Spleen (tissue), 11 donors: ENCODE data around the gene HSD17B4. TPM values are rescaled to one million over a fixed set of nuclear protein-coding genes. Genes with fewer than 3 reads are reported as not detected.
A peak's percentile ranks its signal among the peaks of the same experiment; 100 is the strongest.

Experiments
- DNase-seq: peaks from one replicate; pipeline ENCODE4 v3.0.0-alpha.2; 2020
- H3K27ac ChIP-seq, 8 donors: fragments of 200-600 bp; sonication (generic) in 7 of 8; 1 replicate in 4 of 8; 2 replicates in 4 of 8; pipeline versions ENCODE4 v1.5.0 to v1.8.0; 2016 to 2021; ENCODE audit warnings: inconsistent platforms in 4 of 8, mild to moderate bottlenecking in 4 of 8, moderate library complexity in 1 of 8
- H3K27me3 ChIP-seq, 7 donors: fragments of 200-600 bp; sonication (generic) in 6 of 7; replicated peaks in 1 of 7; 1 replicate in 4 of 7; 2 replicates in 3 of 7; pipeline versions ENCODE4 v1.5.0 to v1.8.0; 2016 to 2021; ENCODE audit warnings: inconsistent platforms in 3 of 7, mild to moderate bottlenecking in 1 of 7
- H3K36me3 ChIP-seq, 6 donors: fragments of 200-600 bp; sonication (generic) in 5 of 6; 1 replicate in 4 of 6; 2 replicates in 2 of 6; pipeline versions ENCODE4 v1.5.0 to v1.8.0; 2016 to 2021; ENCODE audit warnings: inconsistent platforms in 2 of 6
- H3K4me1 ChIP-seq, 6 donors: fragments of 200-600 bp; sonication (generic) in 5 of 6; 1 replicate in 3 of 6; 2 replicates in 3 of 6; pipeline versions ENCODE4 v1.5.0 to v1.8.0; 2016 to 2021; ENCODE audit warnings: inconsistent platforms in 3 of 6
- H3K4me3 ChIP-seq, 8 donors: fragments of 200-600 bp; sonication (generic) in 7 of 8; 1 replicate in 4 of 8; 2 replicates in 4 of 8; pipeline versions ENCODE4 v1.5.0 to v1.8.0; 2016 to 2021; ENCODE audit warnings: inconsistent platforms in 4 of 8, mild to moderate bottlenecking in 4 of 8, moderate library complexity in 2 of 8
- H3K9me3 ChIP-seq, 8 donors: fragments of 200-600 bp; sonication (generic) in 7 of 8; 1 replicate in 4 of 8; 2 replicates in 4 of 8; pipeline versions ENCODE4 v1.5.0 to v1.8.0; 2016 to 2021; ENCODE audit warnings: inconsistent platforms in 4 of 8
- POLR2A ChIP-seq, 3 donors: fragments of 450-650 bp; IDR thresholded peaks; one replicate each; pipeline ENCODE4 v1.5.1; 2017; ENCODE audit warnings: antibody characterized with exemption in 3 of 3, mild to moderate bottlenecking in 1 of 3
- POLR2AphosphoS5 ChIP-seq, 3 donors: sonication (generic); formaldehyde crosslinking; IDR thresholded peaks; one replicate each; pipeline ENCODE4 v1.5.1; 2017; ENCODE audit warnings: antibody characterized with exemption in 3 of 3
- WGBS, 5 donors: extraction: QIAGEN DNeasy Blood & Tissue Kit in 3 of 5; methylation state at CpG; one replicate each; pipeline versions ENCODE4 v1.1.5 to v1.1.7; 2013 to 2018; 5-methylcytosine and 5-hydroxymethylcytosine counted together
- intact Hi-C: fragments of 100-400 bp; cut with DNase I; formaldehyde crosslinking; loops from one replicate; pipeline ENCODE4 v1.15.0; 2023; ENCODE audit warnings: low total_unique reads
- polyA plus RNA-seq, 3 donors: library from polyadenylated mRNA; stranded (reverse); fragments of 200-250 nt; gene quantifications; one replicate each; pipeline ENCODE4 v1.2.1, GENCODE V29; 2013
- total RNA-seq, 7 donors: library from RNA; depleted of rRNA in 3 of 7; stranded (reverse); fragments of >200 nt in 3 of 7; fragmentation: NEBNext Ultra II Directional in 4 of 7; extraction: Animal tissue kit (Norgen Biotek cat#: 25700) in 4 of 7; gene quantifications; one replicate each; pipeline versions ENCODE4 v1.1.0 to v1.2.1, GENCODE V29; 2016 to 2021
- TF ChIP-seq, protein P1 (sequence below), 11 experiments: fragments of 200-600 bp in 7 of 11; fragments of 450-650 bp in 4 of 11; sonication (generic) in 4 of 11; IDR thresholded peaks in 8 of 11; conservative IDR thresholded peaks in 3 of 11; 1 replicate in 7 of 11; 2 replicates in 4 of 11; pipeline versions ENCODE4 v1.4.0 to v1.8.0; 2016 to 2021; ENCODE audit warnings: antibody characterized with exemption in 11 of 11, inconsistent platforms in 4 of 11, mild to moderate bottlenecking in 1 of 11
- donor health status: healthy with polysubstance abuse.
- donor health status: DM: no; HTN: no; CAD: no; lungs with moderate emphysema.
- donor health status: DM: no; HTN: no; CAD: no.
- donor health status: Bipolar disorder and iron deficiency.
- donor health status: healthy.
- donor health status: DM: no; HTN: no; CAD: no.
- donor health status: DM: yes; HTN: yes; CAD: no.

HSD17B4 gene
- total and polyA plus RNA-seq, 10 donors = 134 to 193 (median 157) TPM

DNA sequence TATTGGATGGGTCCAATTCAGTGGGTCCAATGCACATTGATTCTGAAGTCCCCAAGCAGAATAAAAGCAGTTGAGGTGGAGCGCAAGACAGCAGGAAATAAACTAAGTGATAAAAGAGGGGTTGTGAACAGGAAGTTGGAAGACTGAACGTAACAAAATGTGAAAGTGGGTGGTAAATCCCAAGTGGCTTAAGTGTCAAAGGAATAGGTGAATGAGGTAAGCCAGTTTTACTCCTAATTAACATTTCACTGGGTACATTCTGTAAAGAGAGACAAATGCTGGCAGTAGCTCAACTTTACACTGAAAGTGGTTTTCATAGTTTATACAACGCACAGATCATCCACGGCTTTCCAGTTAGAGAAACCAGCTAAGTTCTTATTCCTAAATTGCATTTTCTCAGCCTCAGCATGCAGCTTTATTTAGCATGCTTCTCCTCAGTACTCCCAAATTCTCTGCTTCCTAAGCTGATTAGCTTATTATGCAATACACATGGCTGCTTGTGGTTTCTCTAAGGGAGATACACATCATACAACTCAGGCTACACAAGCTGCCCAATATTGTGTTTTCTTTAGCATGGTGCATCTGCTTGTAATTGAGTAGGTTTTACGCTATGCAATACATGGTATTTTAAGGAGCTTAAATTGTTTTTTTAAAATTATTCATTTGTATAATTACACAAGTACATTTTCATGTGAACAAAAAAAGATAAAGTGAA, 34.2 kb upstream of the HSD17B4 start:
- H3K27me3 ChIP-seq = no peaks in the 10 kb centered on the region
- H3K4me3 ChIP-seq = no peak overlapping the region
- H3K4me1 ChIP-seq = peaks cover 8 to 63% (median 27%) of the 10 kb centered on the region in 6 donors
- peak overlapping the region in 7 of 8 donors; percentile 10 to 85 (median 61) for H3K27ac ChIP-seq
- no peaks in the 10 kb centered on the region for H3K36me3 ChIP-seq
- intact Hi-C loops = loop anchor here (10.0 kb wide), 1 partner anchor 433 kb away; the partner anchor contains the start of gene DTWD2
- no peak for DNase-seq
- H3K9me3 ChIP-seq = no peaks in the 10 kb centered on the region
- 48 to 56% (median 55%) methylated on average over 5 of the region's 5 CpGs for WGBS, 5 donors
- TF ChIP-seq, protein P1, sequence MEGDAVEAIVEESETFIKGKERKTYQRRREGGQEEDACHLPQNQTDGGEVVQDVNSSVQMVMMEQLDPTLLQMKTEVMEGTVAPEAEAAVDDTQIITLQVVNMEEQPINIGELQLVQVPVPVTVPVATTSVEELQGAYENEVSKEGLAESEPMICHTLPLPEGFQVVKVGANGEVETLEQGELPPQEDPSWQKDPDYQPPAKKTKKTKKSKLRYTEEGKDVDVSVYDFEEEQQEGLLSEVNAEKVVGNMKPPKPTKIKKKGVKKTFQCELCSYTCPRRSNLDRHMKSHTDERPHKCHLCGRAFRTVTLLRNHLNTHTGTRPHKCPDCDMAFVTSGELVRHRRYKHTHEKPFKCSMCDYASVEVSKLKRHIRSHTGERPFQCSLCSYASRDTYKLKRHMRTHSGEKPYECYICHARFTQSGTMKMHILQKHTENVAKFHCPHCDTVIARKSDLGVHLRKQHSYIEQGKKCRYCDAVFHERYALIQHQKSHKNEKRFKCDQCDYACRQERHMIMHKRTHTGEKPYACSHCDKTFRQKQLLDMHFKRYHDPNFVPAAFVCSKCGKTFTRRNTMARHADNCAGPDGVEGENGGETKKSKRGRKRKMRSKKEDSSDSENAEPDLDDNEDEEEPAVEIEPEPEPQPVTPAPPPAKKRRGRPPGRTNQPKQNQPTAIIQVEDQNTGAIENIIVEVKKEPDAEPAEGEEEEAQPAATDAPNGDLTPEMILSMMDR (IDR thresholded peaks at IDR 0.05 in 8 of 11, conservative IDR thresholded peaks at IDR 0.05 in 3 of 11) = no peak
- TF ChIP-seq POLR2A (IDR thresholded peaks at IDR 0.05) (no peak), POLR2AphosphoS5 (IDR thresholded peaks at IDR 0.05) (no peak)

DNA sequence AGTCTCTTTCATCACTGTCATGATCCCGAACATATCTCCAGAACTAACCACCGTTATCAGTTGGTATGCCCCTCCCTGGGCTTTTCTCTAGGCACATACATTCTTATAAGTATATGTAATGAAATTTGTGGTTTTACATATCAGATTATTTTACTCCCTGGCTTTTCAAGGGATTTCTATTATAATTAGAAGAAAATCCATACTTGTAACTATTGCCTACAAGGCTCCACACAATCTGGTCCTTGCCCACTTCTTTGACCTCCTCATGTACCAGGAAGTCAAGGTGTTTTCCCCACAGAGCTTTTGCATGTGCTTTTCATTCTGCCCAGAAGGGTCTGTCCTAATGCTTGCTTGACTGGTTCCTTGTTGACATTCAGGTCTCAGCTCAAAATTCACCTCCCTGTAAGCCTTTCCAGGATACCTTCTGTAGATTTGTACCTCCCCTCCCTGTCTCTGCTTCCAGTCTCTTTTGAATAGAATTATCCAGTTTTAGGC, 33.6 kb upstream of the HSD17B4 start:
- intact Hi-C loops = loop anchor here (10.0 kb wide), 1 partner anchor 434 kb away; the partner anchor contains the start of gene DTWD2
- Histone ChIP-seq H3K4me1 (peaks cover 8 to 57% (median 27%) of the 10 kb centered on the region in 6 donors), H3K4me3 (no peak overlapping the region), H3K36me3 (no peaks in the 10 kb centered on the region), H3K9me3 (no peaks in the 10 kb centered on the region), H3K27me3 (no peaks in the 10 kb centered on the region), H3K27ac (peak overlapping the region in 7 of 8 donors; percentile 10 to 85 (median 61))
- no peak for DNase-seq
- TF ChIP-seq POLR2AphosphoS5 (IDR thresholded peaks at IDR 0.05) (peak in 1 of 3 donors; percentile 30), POLR2A (IDR thresholded peaks at IDR 0.05) (no peak)
- TF ChIP-seq, protein P1 (IDR thresholded peaks at IDR 0.05 in 8 of 11, conservative IDR thresholded peaks at IDR 0.05 in 3 of 11) = peak in 1 of 11 experiments; percentile 10
- WGBS, 5 donors = 41 to 61% (median 57%) methylated on average over 2 of the region's 2 CpGs

GRCh38 chr5:119420169-119420568, 32.1 kb upstream of the HSD17B4 start:
- no peaks in the 10 kb centered on the region for H3K27me3 ChIP-seq
- intact Hi-C loops = no loop called here
- no peaks in the 10 kb centered on the region for H3K36me3 ChIP-seq
- peak overlapping the region; percentile 16 to 85 (median 60) for H3K27ac ChIP-seq
- DNase-seq = no peak
- whole genome bisulfite sequencing, 5 donors = 34 to 56% (median 51%) methylated on average over 3 of the region's 3 CpGs
- H3K9me3 ChIP-seq = no peaks in the 10 kb centered on the region
- H3K4me3 ChIP-seq = no peak overlapping the region
- H3K4me1 ChIP-seq = peaks cover 8 to 41% (median 27%) of the 10 kb centered on the region in 6 donors
- TF ChIP-seq, protein P1 (IDR thresholded peaks at IDR 0.05 in 8 of 11, conservative IDR thresholded peaks at IDR 0.05 in 3 of 11) = no peak
- no peak for TF ChIP-seq POLR2A (IDR thresholded peaks at IDR 0.05)
- TF ChIP-seq POLR2AphosphoS5 (IDR thresholded peaks at IDR 0.05) = no peak

DNA sequence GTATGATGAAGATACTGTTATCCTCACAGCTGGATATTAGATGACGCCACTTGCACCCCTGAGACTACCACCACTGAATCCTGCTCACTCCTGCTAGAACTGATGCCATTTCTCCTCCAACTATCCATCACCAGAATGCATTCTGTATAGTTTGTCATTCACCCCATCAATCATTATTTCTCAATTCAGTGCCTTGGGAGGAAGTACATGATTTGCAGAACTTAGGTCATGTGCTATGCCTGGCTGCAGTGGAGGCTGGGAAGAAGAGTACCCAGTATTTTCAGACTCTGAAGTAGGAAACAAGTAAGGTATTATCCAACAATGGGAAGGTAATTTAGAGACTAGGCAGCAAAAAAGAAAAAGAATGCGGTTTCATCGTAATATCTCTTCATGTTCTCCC, 26.2 kb upstream of the HSD17B4 start:
- 90 to 97% (median 94%) methylated on average over 3 of the region's 3 CpGs for WGBS, 5 donors
- H3K4me3 ChIP-seq = no peak overlapping the region
- no peaks in the 10 kb centered on the region for H3K9me3 ChIP-seq
- no peaks in the 10 kb centered on the region for H3K36me3 ChIP-seq
- no peaks in the 10 kb centered on the region for H3K27me3 ChIP-seq
- intact Hi-C loops = no loop called here
- no peak for DNase-seq
- H3K4me1 ChIP-seq = peaks cover 0 to 33% (median 8%) of the 10 kb centered on the region in 6 donors
- no peak for TF ChIP-seq POLR2A (IDR thresholded peaks at IDR 0.05)
- TF ChIP-seq POLR2AphosphoS5 (IDR thresholded peaks at IDR 0.05) = no peak
- TF ChIP-seq, protein P1 (IDR thresholded peaks at IDR 0.05 in 8 of 11, conservative IDR thresholded peaks at IDR 0.05 in 3 of 11) = no peak
- H3K27ac ChIP-seq = peak overlapping the region in 1 of 8 donors; percentile 42
